HS-5 (cell line): ENCODE results near the gene CHD1.
"Not testable (repeated sequence)": the region's sequence is repeated elsewhere in the genome, so short reads cannot be mapped to it uniquely, and the experiment has no call there.

Source experiments
- DNase-seq: peaks from one replicate; pipeline ENCODE4 v3.0.0-alpha.2; 2012; ENCODE audit warnings: low read depth

The CHD1 gene

GRCh38 chr5:98928873-98929709, at the start of gene CHD1:
Gene CHD1 (minus strand): TSS chr5:98929007. CDS start chr5:98926386, 2,621 bp downstream.
- peak; percentile 95 for DNase-seq

GRCh38 chr5:98978528-98978927, 49.7 kb upstream of the CHD1 start:
- DNase-seq, result no peak

GRCh38 chr5:98977723-98978122, 48.9 kb upstream of the CHD1 start:
- no peak for DNase-seq

- DNase-seq, result no peak
Observed at GRCh38 chr5:98975682-98976407, 47.0 kb upstream of the CHD1 start.

GRCh38 chr5:98975223-98975622, 46.4 kb upstream of the CHD1 start:
- no peak for DNase-seq

GRCh38 chr5:98969400-98969799, 40.6 kb upstream of the CHD1 start:
- DNase-seq, result no peak

- DNase-seq, result no peak
Observed at GRCh38 chr5:98968056-98968564, 39.3 kb upstream of the CHD1 start.

- no peak for DNase-seq
Observed at GRCh38 chr5:98965226-98965625, 36.4 kb upstream of the CHD1 start.

GRCh38 chr5:98964621-98965020, 35.8 kb upstream of the CHD1 start:
- no peak for DNase-seq

GRCh38 chr5:98963019-98963418, 34.2 kb upstream of the CHD1 start:
- DNase-seq, result no peak

- DNase-seq, result no peak
Observed at GRCh38 chr5:98962587-98962986, 33.8 kb upstream of the CHD1 start.

GRCh38 chr5:98961665-98962344, 33.0 kb upstream of the CHD1 start:
- no peak for DNase-seq

- DNase-seq, result no peak
Observed at GRCh38 chr5:98957307-98957706, 28.5 kb upstream of the CHD1 start.

- DNase-seq, result not testable (repeated sequence)
Observed at GRCh38 chr5:98955888-98956287, 27.1 kb upstream of the CHD1 start.

- not testable (repeated sequence) for DNase-seq
Observed at GRCh38 chr5:98955471-98955870, 26.7 kb upstream of the CHD1 start.

- DNase-seq, result no peak
Observed at GRCh38 chr5:98954392-98955028, 25.7 kb upstream of the CHD1 start.

GRCh38 chr5:98942847-98943246, 14.0 kb upstream of the CHD1 start:
- DNase-seq, result no peak

GRCh38 chr5:98941131-98941883, 12.5 kb upstream of the CHD1 start:
- DNase-seq, result no peak

- no peak for DNase-seq
Observed at GRCh38 chr5:98940581-98940980, 11.8 kb upstream of the CHD1 start.

GRCh38 chr5:98938464-98938863, 9.7 kb upstream of the CHD1 start:
- DNase-seq, result peak; percentile 37
